Measurements from ENCODE around the gene PRSS56.

GRCh38 chr2:232541195-232541960 lies 21.2 kb downstream of the PRSS56 start:
- TF ChIP-seq POLR2A (IDR thresholded peaks at IDR 0.05) (no peak), POLR2AphosphoS5 (IDR thresholded peaks at IDR 0.05) (no peak)

All from breast epithelium (tissue), 3 donors.